Pancreas (tissue), 8 donors: Measurements from ENCODE around the gene PLK2. TPM values are rescaled to one million over a fixed set of nuclear protein-coding genes. Genes with fewer than 3 reads are reported as not detected.

Experiments
- polyA plus RNA-seq, 2 donors: library from polyadenylated mRNA; stranded (reverse); fragments of 200-250 nt; gene quantifications; one replicate each; pipeline ENCODE4 v1.2.3, GENCODE V29; 2013
- total RNA-seq, 6 donors: library from RNA; stranded (reverse); fragmentation: NEBNext Ultra II Directional in 4 of 6; extraction: Animal tissue kit (Norgen Biotek cat#: 25700) in 4 of 6; gene quantifications; one replicate each; pipeline versions ENCODE4 v1.2.1 to v1.2.4, GENCODE V29; 2021 to 2023
- donor health status: healthy with polysubstance abuse.
- donor health status: DM: no; HTN: no; CAD: no; lungs with moderate emphysema.
- donor health status: DM: no; HTN: no; CAD: no.
- donor health status: Bipolar disorder and iron deficiency.
- donor health status: DM: yes; HTN: yes; CAD: no.
- donor health status: DM: no; HTN: no; CAD: no.
- donor health status: DM: no; HTN: no; CAD: no.
- donor health status: DM: yes; HTN: yes; CAD: no.

PLK2 gene
- total and polyA plus RNA-seq, 8 donors = 16.2 to 47.8 (median 25.6) TPM

Other genes starting within 250 kb of the PLK2 start
- 1 to 10 TPM in 3 of 6 donors, under 1 TPM in 1, not detected in 2; 0.16 to 3.2 (median 1.3) TPM for gene GAPT, start 31.3 kb upstream of the PLK2 start, total RNA-seq
- under 1 TPM; 0.28 to 0.38 TPM for gene GAPT, start 31.3 kb upstream of the PLK2 start, polyA plus RNA-seq
- 1 to 10 TPM; 1.7 to 9.0 (median 6.2) TPM for gene RAB3C, start 123.0 kb upstream of the PLK2 start, total RNA-seq
- 1 to 10 TPM; 3.0 to 5.4 TPM for gene RAB3C, start 123.0 kb upstream of the PLK2 start, polyA plus RNA-seq